CD4-positive, alpha-beta T cell treated with Interleukin-15 for 4 hours (primary cell): Measurements from ENCODE around the gene OPCML.

Experiments used
- DNase-seq: peaks from one replicate; pipeline ENCODE4 v3.0.0-alpha.2; 2020; ENCODE audit warnings: low spot score

OPCML gene

DNA sequence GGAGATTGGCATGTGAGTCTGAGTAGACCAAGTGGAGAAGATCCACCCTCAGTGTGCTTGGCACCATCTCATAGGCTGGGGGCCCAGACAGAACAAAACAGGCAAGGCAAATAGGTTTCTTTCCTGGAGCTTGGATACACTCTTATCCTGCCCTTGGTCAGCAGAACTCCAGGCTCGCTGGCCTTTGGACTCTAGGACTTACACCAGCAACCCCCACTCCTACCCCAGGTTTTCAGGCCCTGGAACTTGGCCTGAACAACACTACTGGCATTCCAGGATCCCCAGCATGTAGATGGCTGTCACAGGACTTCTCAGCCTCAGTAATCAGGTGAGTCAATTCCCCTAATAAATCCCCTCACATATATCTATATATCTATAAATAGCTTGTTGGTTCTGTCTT lies 637.7 kb downstream of the OPCML start:
- DNase-seq = no peak

- DNase-seq = no peak
Observed at GRCh38 chr11:132892876-132893275, 639.4 kb downstream of the OPCML start.

- DNase-seq = no peak
Observed at GRCh38 chr11:132888226-132888625, 644.1 kb downstream of the OPCML start.

GRCh38 chr11:132886335-132886734 lies 646.0 kb downstream of the OPCML start:
- no peak for DNase-seq

DNA sequence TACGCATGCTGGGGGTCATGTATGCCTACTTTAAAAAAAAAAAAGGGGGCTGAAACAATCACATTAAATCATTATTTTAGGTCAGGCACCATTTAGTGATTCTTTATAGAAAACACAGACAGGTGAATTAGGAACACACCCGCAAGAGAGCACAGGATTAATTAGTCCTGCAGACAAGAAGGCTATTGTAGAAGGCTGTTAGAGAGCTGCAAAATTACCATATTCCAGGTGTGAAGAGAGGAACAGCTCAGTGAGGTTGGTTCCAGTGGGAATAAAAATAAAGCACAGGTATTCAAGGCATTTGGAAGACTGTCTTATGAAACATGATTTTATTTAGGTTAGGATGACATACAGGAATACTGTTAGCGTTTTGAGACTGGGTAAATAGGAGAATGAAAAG lies 649.1 kb downstream of the OPCML start:
- DNase-seq = no peak

DNA sequence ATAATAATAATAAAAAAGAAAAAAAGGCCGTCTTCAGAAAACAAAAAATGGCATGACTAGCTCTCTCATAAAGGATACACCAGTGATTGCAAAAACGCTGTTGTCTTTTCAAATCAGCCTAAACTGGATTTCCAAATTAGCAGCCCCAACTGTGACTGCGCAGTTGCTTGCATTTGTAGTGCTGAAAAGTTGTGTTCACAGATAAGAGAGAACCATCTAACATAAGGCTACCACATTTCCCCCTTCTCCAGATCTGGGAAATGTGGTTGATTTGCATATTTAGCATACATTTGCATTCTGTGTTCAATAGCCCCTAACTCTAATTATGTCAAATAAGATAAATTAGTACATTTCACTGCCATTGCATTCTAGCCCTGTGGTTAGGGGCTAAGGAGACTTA lies 650.7 kb downstream of the OPCML start:
- no peak for DNase-seq

GRCh38 chr11:132878111-132878510 lies 654.2 kb downstream of the OPCML start:
- no peak for DNase-seq

- DNase-seq = no peak
Observed at GRCh38 chr11:132876705-132877104, 655.6 kb downstream of the OPCML start.

DNA sequence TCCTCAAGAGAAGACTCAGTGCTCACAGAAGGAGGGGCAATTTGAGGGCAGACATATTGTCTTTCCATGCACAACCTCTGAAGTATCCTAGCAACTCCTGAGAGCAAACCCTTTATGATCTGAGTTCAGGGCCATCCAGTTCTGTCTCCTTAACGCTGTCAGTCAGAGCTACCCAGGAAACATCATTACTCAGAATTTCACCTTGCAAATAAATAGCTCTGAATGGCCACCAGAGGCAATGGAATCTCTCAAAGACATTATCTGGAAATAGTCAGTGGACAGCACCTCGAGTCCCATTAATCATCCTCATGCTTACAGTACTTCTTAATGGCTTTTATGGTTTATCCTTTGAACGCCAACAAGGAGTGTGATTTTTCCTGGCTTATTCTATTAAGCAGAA lies 656.1 kb downstream of the OPCML start:
- no peak for DNase-seq

DNA sequence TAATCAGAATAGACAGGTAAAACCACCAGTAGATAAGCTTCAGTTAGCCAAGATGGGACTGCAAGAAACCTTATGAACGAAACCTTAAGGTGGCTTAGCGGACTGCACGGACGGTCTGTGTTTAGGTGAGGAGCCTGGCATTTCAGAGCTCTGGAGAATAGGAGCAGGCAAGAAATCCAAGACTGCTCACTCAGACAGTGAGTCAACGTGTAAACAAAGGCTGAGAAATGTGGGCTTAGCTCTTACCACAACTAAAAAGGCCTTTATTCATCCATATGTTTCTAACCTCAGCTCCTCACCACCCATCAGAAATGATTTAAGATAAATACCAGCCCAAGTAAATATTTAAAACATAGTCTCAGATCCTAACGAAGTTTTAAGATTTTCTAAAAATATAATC lies 657.7 kb downstream of the OPCML start:
- no peak for DNase-seq

DNA sequence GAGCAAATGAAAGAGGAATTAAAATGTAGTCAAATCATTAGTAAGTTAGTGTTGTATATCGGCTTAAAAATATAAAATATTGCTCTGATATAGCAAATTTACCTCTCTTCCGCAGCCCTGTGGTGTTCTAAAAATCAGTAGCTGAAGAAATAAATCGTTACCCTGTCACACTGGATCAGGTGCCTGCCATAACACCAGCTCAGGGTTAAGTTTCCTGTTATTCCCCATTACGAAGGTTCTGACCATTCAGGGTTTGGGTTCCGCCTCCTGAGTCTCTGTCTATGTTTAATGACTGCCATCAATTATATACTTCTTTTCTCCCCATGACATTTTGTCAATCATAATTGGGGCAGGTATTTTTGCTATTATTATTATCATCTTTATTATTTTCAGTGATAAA lies 658.5 kb downstream of the OPCML start:
- no peak for DNase-seq

DNA sequence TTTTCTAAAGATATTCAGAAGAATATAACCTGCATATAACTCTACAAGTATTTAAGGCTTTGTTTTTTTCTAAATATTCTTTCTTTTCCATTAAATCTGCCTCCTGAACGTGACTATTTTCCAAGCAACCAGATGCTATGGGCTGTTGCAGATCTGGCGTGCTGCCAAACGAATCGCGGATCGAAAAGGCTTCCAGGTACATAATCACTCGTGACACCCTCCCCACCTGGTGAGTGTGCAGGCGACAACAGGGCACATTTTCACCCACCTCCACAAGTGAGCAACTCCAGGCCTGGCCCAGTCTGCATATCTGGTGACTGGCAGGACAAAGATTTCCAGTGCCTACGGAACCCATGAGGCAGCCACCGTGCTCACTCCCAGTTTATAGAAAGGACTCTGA lies 660.1 kb downstream of the OPCML start:
- DNase-seq = no peak

DNA sequence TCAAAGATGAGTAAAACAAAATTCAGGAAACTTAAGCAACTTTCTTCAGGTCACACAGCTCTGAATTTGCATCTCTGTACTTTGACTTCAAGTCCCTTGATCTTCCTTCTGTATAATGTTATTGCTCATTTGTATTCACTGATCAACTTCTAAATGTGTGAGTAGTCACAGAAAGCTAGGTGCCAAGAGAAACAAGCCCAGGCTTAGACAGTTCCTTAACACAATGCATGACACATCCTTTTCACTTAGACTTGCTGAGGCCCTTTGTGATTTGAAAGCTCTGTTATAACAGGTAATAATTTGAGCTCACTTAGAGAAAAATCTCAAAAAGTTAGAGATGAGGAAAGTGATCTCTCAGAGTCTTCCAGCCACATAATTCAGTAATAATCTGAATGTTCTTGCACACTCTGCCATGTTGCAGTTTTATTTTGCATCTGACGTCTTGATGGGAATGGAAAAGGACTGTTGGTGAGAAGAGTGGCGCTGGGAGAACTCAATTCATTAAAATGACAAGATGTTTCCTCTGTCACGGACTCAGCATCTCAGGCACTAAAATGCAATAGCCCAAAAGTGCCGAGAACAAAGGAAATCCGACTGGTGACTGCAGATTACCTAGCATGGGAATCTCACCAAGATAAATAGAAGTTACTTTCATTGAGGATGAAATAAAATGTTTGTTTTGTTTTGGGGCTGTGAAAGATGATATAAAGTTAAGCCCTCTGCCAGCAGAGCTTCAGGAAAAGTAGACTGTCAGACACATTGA lies 665.3 kb downstream of the OPCML start:
- DNase-seq = no peak

- DNase-seq = no peak
Observed at GRCh38 chr11:132865623-132866022, 666.7 kb downstream of the OPCML start.

- DNase-seq = no peak
Observed at GRCh38 chr11:132864811-132865576, 667.3 kb downstream of the OPCML start.

DNA sequence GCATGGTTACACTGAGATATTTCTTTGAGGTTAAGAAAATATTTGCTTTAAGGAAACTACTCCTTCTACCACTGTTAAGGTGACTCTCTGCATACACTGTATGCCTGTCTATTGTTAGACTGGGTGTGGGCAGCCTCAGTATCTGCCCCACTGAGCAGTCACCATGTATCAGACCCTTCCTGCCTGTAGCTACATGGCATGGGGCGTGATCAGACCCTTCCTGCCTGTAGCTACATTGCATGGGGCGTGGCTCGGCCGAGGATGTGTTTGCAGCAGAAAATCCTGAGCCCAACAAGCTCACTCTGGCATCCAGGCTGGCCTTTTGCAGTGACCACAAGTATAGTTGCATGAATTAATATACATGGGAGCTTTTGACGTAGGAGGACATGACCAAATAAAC lies 669.4 kb downstream of the OPCML start:
- DNase-seq = no peak

- no peak for DNase-seq
Observed at GRCh38 chr11:132862137-132862536, 670.2 kb downstream of the OPCML start.

DNA sequence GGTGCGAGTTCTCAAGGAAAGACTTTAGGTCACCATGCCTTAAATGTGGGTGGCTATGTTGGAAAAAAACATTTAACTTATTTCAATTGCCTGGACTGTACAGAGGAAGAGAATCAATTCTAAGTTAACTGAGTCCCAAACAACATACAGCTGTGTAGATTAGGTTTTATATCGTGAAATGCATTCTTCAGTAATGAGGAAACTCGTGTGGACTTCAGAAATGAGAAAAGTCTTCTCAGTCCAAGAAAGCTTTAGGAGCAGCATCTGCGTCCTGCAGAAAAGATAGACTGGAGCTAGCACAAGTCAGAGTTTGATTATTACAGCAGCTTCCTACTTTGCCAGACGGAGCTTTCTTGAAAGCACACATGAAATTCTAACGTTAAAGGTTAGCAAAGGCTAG lies 673.0 kb downstream of the OPCML start:
- no peak for DNase-seq

- DNase-seq = no peak
Observed at GRCh38 chr11:132858223-132858622, 674.1 kb downstream of the OPCML start.

DNA sequence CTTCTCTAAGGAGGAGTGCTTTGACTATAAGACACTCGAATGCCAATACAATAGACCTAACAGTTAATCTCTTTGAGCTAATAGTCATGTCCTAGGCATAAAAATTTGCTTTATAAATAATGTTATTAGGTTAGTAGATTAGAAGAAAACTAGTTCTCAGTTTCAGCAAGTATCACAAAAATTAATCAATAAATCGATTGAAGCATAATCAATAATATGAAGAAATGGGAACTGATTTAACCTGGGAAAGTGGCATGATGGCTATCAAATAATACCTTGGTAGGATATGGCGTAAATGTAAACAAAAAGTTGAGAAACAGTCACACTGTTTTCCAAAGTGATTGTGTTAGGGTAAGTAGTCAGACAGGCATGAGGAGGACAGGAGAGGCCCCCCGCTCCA lies 676.3 kb downstream of the OPCML start:
- DNase-seq = no peak

GRCh38 chr11:132855516-132855915 lies 676.8 kb downstream of the OPCML start:
- no peak for DNase-seq

GRCh38 chr11:132853886-132854285 lies 678.4 kb downstream of the OPCML start:
- DNase-seq = no peak

DNA sequence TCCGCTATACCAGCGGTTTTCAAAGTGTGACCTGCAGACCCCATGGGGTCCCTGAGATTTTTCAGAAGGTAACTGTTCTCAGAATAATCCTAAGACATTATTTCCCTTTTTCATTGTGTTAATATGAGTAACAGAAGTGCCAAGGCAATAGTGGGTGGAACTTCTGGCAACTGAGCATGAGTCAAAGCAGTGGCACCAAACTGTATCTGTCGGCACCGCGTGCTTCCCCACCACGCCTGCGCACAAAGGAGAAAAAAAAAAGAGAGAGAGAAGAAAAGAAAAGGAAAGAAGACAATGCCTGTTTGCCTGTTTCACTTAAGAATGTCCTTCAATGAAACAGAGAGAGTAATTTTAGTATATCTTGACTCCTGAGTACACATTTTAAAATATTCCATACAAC lies 679.9 kb downstream of the OPCML start:
- DNase-seq = no peak

DNA sequence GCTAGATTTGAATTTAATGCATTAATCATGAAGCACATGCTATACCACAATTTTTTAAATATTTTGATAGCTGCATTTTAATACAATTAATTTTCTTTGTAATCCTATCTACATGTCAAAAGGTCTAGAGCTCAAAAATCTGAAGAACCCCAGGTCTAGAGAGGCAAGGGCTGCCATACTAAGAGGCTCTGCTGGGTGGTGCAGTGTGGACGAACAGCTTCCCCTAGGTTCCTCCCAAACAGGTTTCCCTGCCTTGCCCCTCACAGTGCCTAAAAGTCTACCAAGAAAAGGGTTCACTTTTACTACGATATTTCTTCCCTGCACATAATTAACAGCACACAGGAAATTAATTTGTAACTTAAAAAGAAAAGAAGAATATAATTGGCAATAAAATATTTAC lies 681.1 kb downstream of the OPCML start:
- no peak for DNase-seq
